Breast epithelium (tissue), 3 donors: ENCODE measurements around the gene TRPV3.

ENCODE experiments used
- CTCF ChIP-seq, 3 donors: fragments of 450-650 bp; IDR thresholded peaks; one replicate each; pipeline ENCODE4 v1.5.1; 2016 to 2017; ENCODE audit warnings: antibody characterized with exemption in 3 of 3, mild to moderate bottlenecking in 3 of 3, moderate library complexity in 3 of 3
- POLR2A ChIP-seq: fragments of 450-650 bp; IDR thresholded peaks from one replicate; pipeline ENCODE4 v1.6.1; 2016; ENCODE audit warnings: antibody characterized with exemption, mild to moderate bottlenecking, moderate library complexity
- POLR2AphosphoS5 ChIP-seq, 3 donors: sonication (generic); formaldehyde crosslinking; IDR thresholded peaks; one replicate each; pipeline ENCODE4 v1.6.1; 2017; ENCODE audit warnings: antibody characterized with exemption in 3 of 3

GRCh38 chr17:3474212-3474611, 83.4 kb downstream of the TRPV3 start:
- TF ChIP-seq CTCF (IDR thresholded peaks at IDR 0.05) (no peak), POLR2A (no peak), POLR2AphosphoS5 (IDR thresholded peaks at IDR 0.05) (no peak)
